Measurements from ENCODE around the gene TBC1D2B.

TBC1D2B gene

GRCh38 chr15:78075490-78076230, 1.9 kb downstream of the TBC1D2B start:
- DNase-seq (ENCODE audit: extremely low read depth, insufficient read length): no peak
- no peaks in the 10 kb centered on the region for H3K36me3 ChIP-seq (ENCODE audit: control insufficient read depth, insufficient read depth, low read length)
- H3K4me3 ChIP-seq (replicated peaks; ENCODE audit: low read depth, low read length): peak overlapping the region; percentile 93; the same call in 1 of the 2 replicates
- no peaks in the 10 kb centered on the region for H3K27me3 ChIP-seq (replicated peaks; ENCODE audit: control insufficient read depth, insufficient read depth, low read length)
- TF ChIP-seq CTCF (IDR thresholded peaks at IDR 0.05; ENCODE audit: insufficient read depth, low read length, poor library complexity, severe bottlenecking): no peak

GRCh38 chr15:78073046-78073787, 4.3 kb downstream of the TBC1D2B start:
- no peaks in the 10 kb centered on the region for H3K27me3 ChIP-seq (replicated peaks; ENCODE audit: control insufficient read depth, insufficient read depth, low read length)
- no peaks in the 10 kb centered on the region for H3K36me3 ChIP-seq (ENCODE audit: control insufficient read depth, insufficient read depth, low read length)
- DNase-seq (ENCODE audit: extremely low read depth, insufficient read length): no peak
- H3K4me3 ChIP-seq (replicated peaks; ENCODE audit: low read depth, low read length): no peak overlapping the region
- no peak for TF ChIP-seq CTCF (IDR thresholded peaks at IDR 0.05; ENCODE audit: insufficient read depth, low read length, poor library complexity, severe bottlenecking)

- no peaks in the 10 kb centered on the region for H3K27me3 ChIP-seq (replicated peaks; ENCODE audit: control insufficient read depth, insufficient read depth, low read length)
- no peak for DNase-seq (ENCODE audit: extremely low read depth, insufficient read length)
- TF ChIP-seq CTCF (IDR thresholded peaks at IDR 0.05; ENCODE audit: insufficient read depth, low read length, poor library complexity, severe bottlenecking): no peak
- H3K36me3 ChIP-seq (ENCODE audit: control insufficient read depth, insufficient read depth, low read length): no peaks in the 10 kb centered on the region
- no peak overlapping the region for H3K4me3 ChIP-seq (replicated peaks; ENCODE audit: low read depth, low read length)
Observed at GRCh38 chr15:78072080-78072892, 5.2 kb downstream of the TBC1D2B start.

- Histone ChIP-seq H3K36me3 (ENCODE audit: control insufficient read depth, insufficient read depth, low read length) (no peaks in the 10 kb centered on the region), H3K4me3 (replicated peaks; ENCODE audit: low read depth, low read length) (no peak overlapping the region), H3K27me3 (replicated peaks; ENCODE audit: control insufficient read depth, insufficient read depth, low read length) (no peaks in the 10 kb centered on the region)
- DNase-seq (ENCODE audit: extremely low read depth, insufficient read length): no peak
- TF ChIP-seq CTCF (IDR thresholded peaks at IDR 0.05; ENCODE audit: insufficient read depth, low read length, poor library complexity, severe bottlenecking): no peak
Observed at GRCh38 chr15:78071383-78071782, 6.1 kb downstream of the TBC1D2B start.

- Histone ChIP-seq H3K36me3 (ENCODE audit: control insufficient read depth, insufficient read depth, low read length) (no peaks in the 10 kb centered on the region), H3K27me3 (replicated peaks; ENCODE audit: control insufficient read depth, insufficient read depth, low read length) (no peaks in the 10 kb centered on the region), H3K4me3 (replicated peaks; ENCODE audit: low read depth, low read length) (no peak overlapping the region)
- no peak for DNase-seq (ENCODE audit: extremely low read depth, insufficient read length)
- TF ChIP-seq CTCF (IDR thresholded peaks at IDR 0.05; ENCODE audit: insufficient read depth, low read length, poor library complexity, severe bottlenecking): no peak
Observed at GRCh38 chr15:78070049-78070700, 7.3 kb downstream of the TBC1D2B start.
